K562 (cell line): Measurements from ENCODE around the gene PLTP.

Experiments
- CHD1 ChIP-seq: fragments of 200-600 bp; sonication (generic); IDR thresholded peaks from one replicate; pipeline ENCODE4 v1.6.1; 2012; ENCODE audit warnings: mild to moderate bottlenecking, moderate library complexity, low read length, inconsistent platforms
- CTCF ChIP-seq, 3 experiments: IDR thresholded peaks in 2 of 3; conservative IDR thresholded peaks in 1 of 3; 2 replicates each; pipeline ENCODE4 v1.5.1; 2011 to 2012; ENCODE audit warnings: low read length in 3 of 3, mild to moderate bottlenecking in 3 of 3, control low read depth in 2 of 3, improper control_type of control experiment in 1 of 3, inconsistent platforms in 1 of 3, low read depth in 1 of 3, mixed read lengths in 1 of 3, moderate library complexity in 1 of 3; ENCODE audit not compliant: insufficient read depth in 2 of 3
- NKRF ChIP-seq: fragments of 450-650 bp; IDR thresholded peaks from 2 replicates; pipeline ENCODE4 v1.6.1; 2016; ENCODE audit warnings: borderline replicate concordance
- SIN3A ChIP-seq, 2 experiments: fragments of 150-350 bp in 1 of 2; IDR thresholded peaks; 2 replicates each; pipeline ENCODE4 v1.6.1; 2011 to 2016; ENCODE audit warnings: borderline replicate concordance in 2 of 2, low read depth in 2 of 2, low read length in 2 of 2, mild to moderate bottlenecking in 2 of 2, moderate library complexity in 2 of 2; ENCODE audit not compliant: control insufficient read depth in 1 of 2
- SOX6 ChIP-seq: fragments of 450-650 bp; IDR thresholded peaks from 2 replicates; pipeline ENCODE4 v1.6.1; 2014; ENCODE audit warnings: mild to moderate bottlenecking
- TEAD4 ChIP-seq, 2 experiments: sonication (generic) in 1 of 2; formaldehyde crosslinking in 1 of 2; IDR thresholded peaks; 2 replicates each; pipeline versions ENCODE4 v1.6.1 to v1.8.0; 2012 to 2022; ENCODE audit warnings: borderline replicate concordance in 1 of 2, inconsistent platforms in 1 of 2, low read length in 1 of 2, mild to moderate bottlenecking in 1 of 2, missing genetic modification reagents in 1 of 2
- ZNF143 ChIP-seq: sonication (generic); formaldehyde crosslinking; IDR thresholded peaks from 2 replicates; pipeline ENCODE4 v1.9.0; 2022; ENCODE audit warnings: mild to moderate bottlenecking, missing genetic modification reagents
- ZNF23 ChIP-seq: fragments of 250-450 bp; sonication (Bioruptor Pico); IDR thresholded peaks from 2 replicates; pipeline ENCODE4 v1.4.0; 2020; ENCODE audit warnings: mild to moderate bottlenecking
- ZNF398 ChIP-seq: fragments of 250-450 bp; sonication (Bioruptor Pico); IDR thresholded peaks from 2 replicates; pipeline ENCODE4 v1.8.0; 2021; ENCODE audit warnings: moderate library complexity, mild to moderate bottlenecking, inconsistent platforms

- TF ChIP-seq TEAD4 (IDR thresholded peaks at IDR 0.05; ENCODE audit: low read length) (no peak), TEAD4 (CRISPR knock-in tag; IDR thresholded peaks at IDR 0.05; ENCODE audit: borderline replicate concordance) (no peak), ZNF143 (CRISPR knock-in tag) (no peak), CTCF (IDR thresholded peaks at IDR 0.05 in 2 of 3, conservative IDR thresholded peaks at IDR 0.05 in 1 of 3; ENCODE audit: insufficient read depth in 2 of 3, low read depth in 1 of 3, low read length in 3 of 3) (no peak), NKRF (no peak), ZNF23 (no peak), ZNF398 (CRISPR knock-in tag) (no peak), SIN3A (IDR thresholded peaks at IDR 0.05; ENCODE audit: borderline replicate concordance in 2 of 2, control insufficient read depth in 1 of 2, low read depth in 2 of 2, low read length in 2 of 2) (no peak), SOX6 (no peak), CHD1 (no peak)
These were observed 1.2 kb upstream of the PLTP start for GRCh38 chr20:45913116-45913515.
